C4-2B (cell line): ENCODE data around the gene FXYD3.

ENCODE experiments used
- CTCF ChIP-seq: fragments of 450-650 bp; conservative IDR thresholded peaks from 2 replicates; pipeline ENCODE4 v1.5.1; 2017; ENCODE audit warnings: mild to moderate bottlenecking
- ZFX ChIP-seq: fragments of 450-650 bp; IDR thresholded peaks from 2 replicates; pipeline ENCODE4 v1.6.1; 2017

DNA sequence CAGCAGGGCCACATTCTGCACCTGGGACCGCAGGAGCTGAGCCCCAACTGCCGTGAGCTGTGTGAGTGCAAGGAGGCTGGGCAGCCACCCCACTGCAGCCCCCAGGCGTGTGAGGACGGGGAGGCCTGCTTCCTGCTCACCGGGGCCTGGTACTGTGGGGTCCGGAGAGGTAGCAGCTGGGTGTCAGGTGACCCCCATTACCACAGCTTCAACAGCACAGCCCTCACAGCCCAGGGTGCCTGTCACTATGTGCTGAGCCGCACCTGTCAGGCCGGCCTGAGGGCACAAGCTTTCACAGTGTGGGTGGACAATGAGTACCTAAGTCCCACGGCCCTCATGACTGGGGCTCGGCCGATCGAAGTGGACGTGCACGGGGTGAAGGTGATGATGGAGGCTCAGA lies 35.8 kb upstream of the FXYD3 start:
- no peak for TF ChIP-seq CTCF
- TF ChIP-seq ZFX = no peak
